ENCODE results near the gene CHST9. TPM values are rescaled to one million over a fixed set of nuclear protein-coding genes. Genes with fewer than 3 reads are reported as not detected.

CHST9 gene
- total and polyA plus RNA-seq, 2 of the 13 experiments (the other 11 are each of a cell fraction or from before 2014, with no cell fraction given) = 3.2 to 9.6 TPM

DNA sequence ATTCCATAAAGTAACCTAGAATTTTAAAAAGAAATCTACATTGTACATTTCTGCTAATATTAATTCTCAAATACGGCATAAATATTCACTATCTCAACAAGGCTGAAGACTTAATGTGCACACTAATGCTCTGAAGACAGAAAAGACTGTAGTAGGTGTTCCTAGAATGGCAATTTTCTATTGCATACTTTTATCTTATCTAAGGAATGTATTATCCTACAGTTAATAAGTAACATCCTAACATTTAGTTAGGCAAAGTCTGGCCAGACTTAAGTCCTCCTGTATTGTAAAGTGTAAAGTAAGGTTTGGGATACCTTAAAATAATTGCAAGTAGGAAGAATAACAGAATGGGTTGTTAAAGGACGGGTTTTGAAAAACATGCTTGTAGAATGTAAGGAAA, 42.2 kb downstream of the CHST9 start (continued):
- TF ChIP-seq, protein P1, sequence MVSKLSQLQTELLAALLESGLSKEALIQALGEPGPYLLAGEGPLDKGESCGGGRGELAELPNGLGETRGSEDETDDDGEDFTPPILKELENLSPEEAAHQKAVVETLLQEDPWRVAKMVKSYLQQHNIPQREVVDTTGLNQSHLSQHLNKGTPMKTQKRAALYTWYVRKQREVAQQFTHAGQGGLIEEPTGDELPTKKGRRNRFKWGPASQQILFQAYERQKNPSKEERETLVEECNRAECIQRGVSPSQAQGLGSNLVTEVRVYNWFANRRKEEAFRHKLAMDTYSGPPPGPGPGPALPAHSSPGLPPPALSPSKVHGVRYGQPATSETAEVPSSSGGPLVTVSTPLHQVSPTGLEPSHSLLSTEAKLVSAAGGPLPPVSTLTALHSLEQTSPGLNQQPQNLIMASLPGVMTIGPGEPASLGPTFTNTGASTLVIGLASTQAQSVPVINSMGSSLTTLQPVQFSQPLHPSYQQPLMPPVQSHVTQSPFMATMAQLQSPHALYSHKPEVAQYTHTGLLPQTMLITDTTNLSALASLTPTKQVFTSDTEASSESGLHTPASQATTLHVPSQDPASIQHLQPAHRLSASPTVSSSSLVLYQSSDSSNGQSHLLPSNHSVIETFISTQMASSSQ (IDR thresholded peaks at IDR 0.05; ENCODE audit: low read depth) = peak; percentile 59; the same call in 1 of the 2 replicates
- TF ChIP-seq, protein P1 (CRISPR knock-in tag; IDR thresholded peaks at IDR 0.05; ENCODE audit: borderline replicate concordance) = peak; percentile 64; the same call in 1 of the 2 replicates
- peak; percentile 39; the same call in 1 of the 2 replicates for TF ChIP-seq SOX5 (CRISPR knock-in tag; IDR thresholded peaks at IDR 0.05; ENCODE audit: borderline replicate concordance)
- TF ChIP-seq DMAP1 (CRISPR knock-in tag; IDR thresholded peaks at IDR 0.05) = peak; percentile 17; the same call in 1 of the 2 replicates
- TF ChIP-seq ARID3A (IDR thresholded peaks at IDR 0.05; ENCODE audit: low read depth, low read length) = peak; percentile 22; the same call in 1 of the 2 replicates
- TF ChIP-seq ZNF7 (CRISPR knock-in tag; IDR thresholded peaks at IDR 0.05) = peak; percentile 97

- no peaks in the 10 kb centered on the region for H3K79me2 ChIP-seq (ENCODE audit: insufficient read depth, low read length)
- ChIA-PET POLR2A (interaction anchor here (1.6 kb wide), 1 partner anchor 21 kb away, joined by 4 read pairs; no protein-coding TSS in a partner anchor), CTCF (ENCODE audit: low intra/inter-chr PET ratio, low total read pairs) (no interaction called here)
- DNase-seq (ENCODE audit: low spot score) (no peak), FAIRE-seq (no peak), ATAC-seq (no peak)
- H3K36me3 ChIP-seq (replicated peaks in 1 of 2; ENCODE audit: control insufficient read depth in 1 of 2, insufficient read depth in 2 of 2, low read length in 2 of 2) = no peaks in the 10 kb centered on the region
- H3K4me3 ChIP-seq (replicated peaks in 1 of 3; ENCODE audit: insufficient read depth in 1 of 3, low read depth in 2 of 3, low read length in 3 of 3) = peak overlapping the region; percentile 42 to 69 (median 52); a peak in 5 of 6 replicates
- no peaks in the 10 kb centered on the region for H3K27me3 ChIP-seq (ENCODE audit: control insufficient read depth in 1 of 2, insufficient read depth in 2 of 2, low read length in 2 of 2)
- H2AFZ ChIP-seq (ENCODE audit: low read length) = no peak overlapping the region
- H3K4me1 ChIP-seq (ENCODE audit: insufficient read depth, low read length) = peaks cover 48% of the 10 kb centered on the region
- H4K20me1 ChIP-seq (ENCODE audit: insufficient read depth, low read length) = no peaks in the 10 kb centered on the region
- peak overlapping the region; percentile 80 for H3K4me2 ChIP-seq (ENCODE audit: low read depth, low read length)
- no peak for TF ChIP-seq RCOR2 (CRISPR knock-in tag; IDR thresholded peaks at IDR 0.05)
- TF ChIP-seq, protein P2, sequence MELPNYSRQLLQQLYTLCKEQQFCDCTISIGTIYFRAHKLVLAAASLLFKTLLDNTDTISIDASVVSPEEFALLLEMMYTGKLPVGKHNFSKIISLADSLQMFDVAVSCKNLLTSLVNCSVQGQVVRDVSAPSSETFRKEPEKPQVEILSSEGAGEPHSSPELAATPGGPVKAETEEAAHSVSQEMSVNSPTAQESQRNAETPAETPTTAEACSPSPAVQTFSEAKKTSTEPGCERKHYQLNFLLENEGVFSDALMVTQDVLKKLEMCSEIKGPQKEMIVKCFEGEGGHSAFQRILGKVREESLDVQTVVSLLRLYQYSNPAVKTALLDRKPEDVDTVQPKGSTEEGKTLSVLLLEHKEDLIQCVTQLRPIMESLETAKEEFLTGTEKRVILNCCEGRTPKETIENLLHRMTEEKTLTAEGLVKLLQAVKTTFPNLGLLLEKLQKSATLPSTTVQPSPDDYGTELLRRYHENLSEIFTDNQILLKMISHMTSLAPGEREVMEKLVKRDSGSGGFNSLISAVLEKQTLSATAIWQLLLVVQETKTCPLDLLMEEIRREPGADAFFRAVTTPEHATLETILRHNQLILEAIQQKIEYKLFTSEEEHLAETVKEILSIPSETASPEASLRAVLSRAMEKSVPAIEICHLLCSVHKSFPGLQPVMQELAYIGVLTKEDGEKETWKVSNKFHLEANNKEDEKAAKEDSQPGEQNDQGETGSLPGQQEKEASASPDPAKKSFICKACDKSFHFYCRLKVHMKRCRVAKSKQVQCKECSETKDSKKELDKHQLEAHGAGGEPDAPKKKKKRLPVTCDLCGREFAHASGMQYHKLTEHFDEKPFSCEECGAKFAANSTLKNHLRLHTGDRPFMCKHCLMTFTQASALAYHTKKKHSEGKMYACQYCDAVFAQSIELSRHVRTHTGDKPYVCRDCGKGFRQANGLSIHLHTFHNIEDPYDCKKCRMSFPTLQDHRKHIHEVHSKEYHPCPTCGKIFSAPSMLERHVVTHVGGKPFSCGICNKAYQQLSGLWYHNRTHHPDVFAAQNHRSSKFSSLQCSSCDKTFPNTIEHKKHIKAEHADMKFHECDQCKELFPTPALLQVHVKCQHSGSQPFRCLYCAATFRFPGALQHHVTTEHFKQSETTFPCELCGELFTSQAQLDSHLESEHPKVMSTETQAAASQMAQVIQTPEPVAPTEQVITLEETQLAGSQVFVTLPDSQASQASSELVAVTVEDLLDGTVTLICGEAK (IDR thresholded peaks at IDR 0.05) = peak; percentile 85
- TF ChIP-seq, protein P2 (CRISPR knock-in tag; IDR thresholded peaks at IDR 0.05) = peak; percentile 96; the same call in 1 of the 2 replicates
- intact Hi-C loops (cut with micrococcal nuclease; ENCODE audit: unreplicated experiment) (loop anchor here (2.0 to 5.0 kb wide), 2 partner anchors 81 to 100 kb away; no protein-coding TSS in a partner anchor), in situ Hi-C loops (cut with HindIII; ENCODE audit: extremely low pct_ligation_motif_present, low pct_unique_long_range_greater_than_20kb) (no loop called here)
- H3K27ac ChIP-seq (ENCODE audit: extremely low read length, insufficient read depth, low read length) = no peak overlapping the region
- no peaks in the 10 kb centered on the region for H3K9me3 ChIP-seq (ENCODE audit: low read length)
- H3K9ac ChIP-seq (ENCODE audit: insufficient read depth, low read depth, low read length) = no peak overlapping the region
- no TSS peak for BruUV-seq (replicated peaks)
These were observed 43.2 kb downstream of the CHST9 start for GRCh38 chr18:27141876-27142275.
